HL-60 (cell line): ENCODE data around the gene MKS1.

Experiments
- DNase-seq, 2 experiments: peaks; one replicate each; pipeline ENCODE4 v3.0.0-alpha.2; 2010 to 2020; ENCODE audit warnings: low read depth in 1 of 2, low spot score in 1 of 2
- H3K27ac ChIP-seq: fragments of 250-450 bp; sonication (Bioruptor Pico); replicated peaks from 2 replicates; pipeline ENCODE4 v1.5.1; 2020; ENCODE audit warnings: mild to moderate bottlenecking, moderate library complexity
- H3K27me3 ChIP-seq: fragments of 250-450 bp; sonication (Bioruptor Pico); 2 replicates; pipeline ENCODE4 v1.5.1; 2021; ENCODE audit warnings: mild to moderate bottlenecking, moderate library complexity; ENCODE audit not compliant: insufficient read depth, poor library complexity, severe bottlenecking
- H3K4me3 ChIP-seq: replicated peaks from 2 replicates; pipeline ENCODE4 v1.5.1; 2011; ENCODE audit warnings: mild to moderate bottlenecking, control low read depth, low read length; ENCODE audit not compliant: insufficient read depth
- CTCF ChIP-seq: IDR thresholded peaks from one replicate; pipeline ENCODE4 v1.5.1; 2011; ENCODE audit warnings: low read length, control low read depth, inconsistent platforms; ENCODE audit not compliant: insufficient read depth
- GABPA ChIP-seq: IDR thresholded peaks from 2 replicates; pipeline ENCODE4 v1.6.1; 2012; ENCODE audit warnings: low read depth
- POLR2AphosphoS5 ChIP-seq: IDR thresholded peaks from 2 replicates; pipeline ENCODE4 v1.6.1; 2012; ENCODE audit warnings: low read depth
- SPI1 ChIP-seq: IDR thresholded peaks from 2 replicates; pipeline ENCODE4 v1.6.1; 2012; ENCODE audit warnings: low read depth, mild to moderate bottlenecking, borderline replicate concordance
- TF ChIP-seq, protein P1 (sequence below): IDR thresholded peaks from 2 replicates; pipeline ENCODE4 v1.6.1; 2012; ENCODE audit warnings: low read depth; ENCODE audit not compliant: insufficient replicate concordance

MKS1 gene

GRCh38 chr17:58191241-58191896 lies 27.7 kb downstream of the MKS1 start:
- no peak for DNase-seq
- H3K27ac ChIP-seq: no peak overlapping the region
- no peaks in the 10 kb centered on the region for H3K27me3 ChIP-seq
- no peak for TF ChIP-seq CTCF
- TF ChIP-seq GABPA: no peak
- TF ChIP-seq, protein P1, sequence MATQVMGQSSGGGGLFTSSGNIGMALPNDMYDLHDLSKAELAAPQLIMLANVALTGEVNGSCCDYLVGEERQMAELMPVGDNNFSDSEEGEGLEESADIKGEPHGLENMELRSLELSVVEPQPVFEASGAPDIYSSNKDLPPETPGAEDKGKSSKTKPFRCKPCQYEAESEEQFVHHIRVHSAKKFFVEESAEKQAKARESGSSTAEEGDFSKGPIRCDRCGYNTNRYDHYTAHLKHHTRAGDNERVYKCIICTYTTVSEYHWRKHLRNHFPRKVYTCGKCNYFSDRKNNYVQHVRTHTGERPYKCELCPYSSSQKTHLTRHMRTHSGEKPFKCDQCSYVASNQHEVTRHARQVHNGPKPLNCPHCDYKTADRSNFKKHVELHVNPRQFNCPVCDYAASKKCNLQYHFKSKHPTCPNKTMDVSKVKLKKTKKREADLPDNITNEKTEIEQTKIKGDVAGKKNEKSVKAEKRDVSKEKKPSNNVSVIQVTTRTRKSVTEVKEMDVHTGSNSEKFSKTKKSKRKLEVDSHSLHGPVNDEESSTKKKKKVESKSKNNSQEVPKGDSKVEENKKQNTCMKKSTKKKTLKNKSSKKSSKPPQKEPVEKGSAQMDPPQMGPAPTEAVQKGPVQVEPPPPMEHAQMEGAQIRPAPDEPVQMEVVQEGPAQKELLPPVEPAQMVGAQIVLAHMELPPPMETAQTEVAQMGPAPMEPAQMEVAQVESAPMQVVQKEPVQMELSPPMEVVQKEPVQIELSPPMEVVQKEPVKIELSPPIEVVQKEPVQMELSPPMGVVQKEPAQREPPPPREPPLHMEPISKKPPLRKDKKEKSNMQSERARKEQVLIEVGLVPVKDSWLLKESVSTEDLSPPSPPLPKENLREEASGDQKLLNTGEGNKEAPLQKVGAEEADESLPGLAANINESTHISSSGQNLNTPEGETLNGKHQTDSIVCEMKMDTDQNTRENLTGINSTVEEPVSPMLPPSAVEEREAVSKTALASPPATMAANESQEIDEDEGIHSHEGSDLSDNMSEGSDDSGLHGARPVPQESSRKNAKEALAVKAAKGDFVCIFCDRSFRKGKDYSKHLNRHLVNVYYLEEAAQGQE: no peak
- TF ChIP-seq SPI1: no peak
- no peak for TF ChIP-seq POLR2AphosphoS5
- H3K4me3 ChIP-seq: no peak overlapping the region

- H3K4me3 ChIP-seq: no peak overlapping the region
- peak; percentile 27 to 45 for DNase-seq
Measured at GRCh38 chr17:58189436-58190146, 29.5 kb downstream of the MKS1 start.

DNA sequence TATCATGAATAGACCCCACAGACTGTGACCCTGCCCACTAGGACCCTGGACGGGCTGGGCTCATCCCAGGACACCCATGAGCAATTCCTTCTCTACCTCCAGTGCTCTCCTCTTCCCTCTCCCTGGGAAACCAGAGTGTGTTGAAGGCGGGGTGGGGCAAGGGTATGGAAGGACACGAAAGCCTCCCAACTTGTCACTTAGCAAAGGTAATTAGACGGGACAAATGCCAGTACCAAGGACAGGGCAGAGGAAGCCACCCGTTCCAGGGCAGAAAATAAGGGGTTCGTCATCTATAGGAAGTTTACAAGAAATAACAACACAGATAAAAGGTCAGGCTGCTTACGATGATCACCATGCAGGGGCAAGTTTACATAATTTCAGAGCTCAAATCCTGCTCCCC lies 31.4 kb downstream of the MKS1 start:
- DNase-seq: no peak
- Histone ChIP-seq H3K4me3 (no peak overlapping the region), H3K27me3 (no peaks in the 10 kb centered on the region), H3K27ac (no peak overlapping the region)
- TF ChIP-seq GABPA: no peak
- TF ChIP-seq, protein P1: peak; percentile 70

More at GRCh38 chr17:58189436-58190146, 29.5 kb downstream of the MKS1 start:
- TF ChIP-seq SPI1: no peak
- TF ChIP-seq POLR2AphosphoS5: no peak
- no peak for TF ChIP-seq CTCF
- H3K27ac ChIP-seq: no peak overlapping the region
- no peaks in the 10 kb centered on the region for H3K27me3 ChIP-seq

- no peak for TF ChIP-seq GABPA
- no peak for TF ChIP-seq CTCF
- no peak for TF ChIP-seq POLR2AphosphoS5
- TF ChIP-seq SPI1: no peak
- TF ChIP-seq, protein P1: no peak
- Histone ChIP-seq H3K27ac (no peak overlapping the region), H3K27me3 (no peaks in the 10 kb centered on the region), H3K4me3 (no peak overlapping the region)
- DNase-seq: no peak
Measured at GRCh38 chr17:58187063-58187462, 32.0 kb downstream of the MKS1 start.
